ENCODE measurements around the gene SDK1.

GRCh38 chr7:3710122-3710521, 409.1 kb downstream of the SDK1 start:
- no peak for TF ChIP-seq CTCF (IDR thresholded peaks at IDR 0.05)
- no peak for TF ChIP-seq POLR2A (IDR thresholded peaks at IDR 0.05)

Data from body of pancreas (tissue), 4 donors.